SK-N-MC (cell line): Measurements from ENCODE around the gene GTF2A2.

ENCODE experiments used
- DNase-seq: peaks from one replicate; pipeline ENCODE4 v3.0.0-alpha.2; 2011; ENCODE audit warnings: low read depth, low spot score
- H3K27ac ChIP-seq: fragments of 200-600 bp; sonication (generic); 2 replicates; pipeline ENCODE4 v1.5.1; 2016; ENCODE audit warnings: mixed run types
- H3K36me3 ChIP-seq: fragments of 200-600 bp; sonication (generic); 2 replicates; pipeline ENCODE4 v1.6.1; 2017; ENCODE audit warnings: antibody characterized with exemption, low read length, mixed read lengths; ENCODE audit not compliant: insufficient read depth
- H3K4me3 ChIP-seq: fragments of 200-600 bp; sonication (generic); 2 replicates; pipeline ENCODE4 v1.5.1; 2016
- H3K9ac ChIP-seq: fragments of 200-600 bp; sonication (generic); 2 replicates; pipeline ENCODE4 v1.8.0; 2017; ENCODE audit warnings: mixed run types, mixed read lengths; ENCODE audit not compliant: insufficient read length
- H3K9me3 ChIP-seq: fragments of 200-600 bp; sonication (generic); 2 replicates; pipeline ENCODE4 v1.6.1; 2017; ENCODE audit warnings: low read depth, mild to moderate bottlenecking, antibody characterized with exemption, low read length, moderate library complexity, mixed read lengths
- EZH2 ChIP-seq: fragments of 200-600 bp; sonication (generic); IDR thresholded peaks from one replicate; pipeline ENCODE4 v1.6.1; 2017; ENCODE audit warnings: antibody characterized with exemption
- FOXP2 ChIP-seq: optimal IDR thresholded peaks from 2 replicates; pipeline ENCODE3; 2011; ENCODE audit warnings: mild to moderate bottlenecking, moderate library complexity; ENCODE audit not compliant: insufficient read depth; ENCODE audit errors: extremely low read length, control extremely low read depth
- POLR2AphosphoS5 ChIP-seq: IDR thresholded peaks from 2 replicates; pipeline ENCODE4 v1.6.1; 2012; ENCODE audit warnings: mild to moderate bottlenecking, low read depth, low read length, borderline replicate concordance

GTF2A2 gene

GRCh38 chr15:59605994-59606393 lies 51.3 kb downstream of the GTF2A2 start:
- H3K4me3 ChIP-seq: no peak overlapping the region
- H3K27ac ChIP-seq: no peak overlapping the region
- H3K9ac ChIP-seq: no peak overlapping the region
- no peaks in the 10 kb centered on the region for H3K36me3 ChIP-seq
- no peak for TF ChIP-seq EZH2
- TF ChIP-seq FOXP2: no peak
- TF ChIP-seq POLR2AphosphoS5: no peak
- DNase-seq: no peak
- no peaks in the 10 kb centered on the region for H3K9me3 ChIP-seq

DNA sequence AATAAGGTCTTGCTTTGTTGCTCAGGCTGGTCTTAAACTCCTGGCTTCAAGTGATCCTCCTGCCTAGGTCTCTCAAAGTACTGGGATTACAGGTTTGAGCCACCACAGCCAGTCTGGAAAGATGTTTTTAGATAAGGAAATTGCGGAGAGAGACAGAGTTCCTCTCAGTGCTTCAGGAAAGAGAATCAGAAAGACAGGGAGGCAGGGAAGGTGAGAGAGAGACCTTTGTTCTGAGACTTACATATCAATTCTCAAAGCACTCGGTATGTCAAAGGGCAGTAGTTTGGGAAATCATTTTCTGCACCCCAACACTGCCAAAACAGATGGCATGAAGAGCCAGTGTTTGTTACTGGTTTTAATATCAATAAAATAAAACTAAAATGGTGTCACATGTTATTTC lies 58.9 kb downstream of the GTF2A2 start:
- Histone ChIP-seq H3K36me3 (no peaks in the 10 kb centered on the region), H3K9ac (no peak overlapping the region), H3K4me3 (no peak overlapping the region), H3K27ac (no peak overlapping the region), H3K9me3 (no peaks in the 10 kb centered on the region)
- TF ChIP-seq EZH2 (no peak), POLR2AphosphoS5 (no peak), FOXP2 (no peak)
- no peak for DNase-seq

DNA sequence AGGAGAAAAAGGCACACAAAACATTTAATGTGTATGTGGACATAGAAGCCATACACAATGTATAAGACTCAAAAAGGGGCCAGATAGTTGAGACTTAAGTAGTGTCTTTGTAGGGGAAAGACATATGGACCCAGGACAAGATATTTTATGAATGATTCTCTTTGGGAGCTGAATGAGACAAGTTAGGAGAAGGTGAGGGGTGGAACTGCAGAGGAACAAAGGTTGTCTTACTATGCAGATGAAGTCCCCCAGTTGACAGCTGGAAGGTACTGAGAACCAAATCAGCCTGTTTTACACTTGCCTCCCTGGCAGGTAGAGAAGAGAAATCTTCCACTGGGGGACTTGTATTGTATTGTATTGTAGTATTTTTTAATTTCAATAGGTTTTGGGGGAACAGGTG lies 60.7 kb downstream of the GTF2A2 start:
- Histone ChIP-seq H3K4me3 (no peak overlapping the region), H3K9me3 (no peaks in the 10 kb centered on the region), H3K9ac (no peak overlapping the region), H3K27ac (no peak overlapping the region), H3K36me3 (no peaks in the 10 kb centered on the region)
- no peak for DNase-seq
- no peak for TF ChIP-seq EZH2

DNA sequence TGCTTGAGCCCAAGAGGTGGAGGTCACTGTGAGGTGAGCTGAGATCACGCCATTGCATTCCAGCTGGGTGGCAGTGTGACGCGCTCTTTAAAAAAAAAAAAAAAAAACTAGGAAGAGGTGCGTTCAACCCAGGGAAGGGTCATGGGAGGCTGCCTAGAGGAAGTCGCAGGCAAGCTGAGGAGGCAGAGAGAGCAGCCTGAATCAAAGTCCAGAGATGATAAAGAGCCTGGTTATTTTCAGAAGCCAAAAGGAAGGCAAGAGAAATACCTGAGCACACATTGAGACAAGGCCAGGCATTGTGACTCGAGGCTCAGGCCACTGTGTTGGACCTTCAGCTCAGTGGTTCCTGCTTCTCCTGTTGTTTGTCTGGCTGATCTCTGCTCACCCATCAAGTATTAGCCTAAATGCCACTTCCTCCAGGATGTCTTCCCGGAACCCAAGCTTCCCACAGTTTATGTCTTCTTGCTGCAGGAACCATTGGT lies 61.8 kb downstream of the GTF2A2 start:
- Histone ChIP-seq H3K9ac (no peak overlapping the region), H3K36me3 (no peaks in the 10 kb centered on the region), H3K9me3 (no peaks in the 10 kb centered on the region), H3K27ac (no peak overlapping the region), H3K4me3 (no peak overlapping the region)
- no peak for DNase-seq
- TF ChIP-seq POLR2AphosphoS5: no peak
- no peak for TF ChIP-seq FOXP2
- no peak for TF ChIP-seq EZH2

DNA sequence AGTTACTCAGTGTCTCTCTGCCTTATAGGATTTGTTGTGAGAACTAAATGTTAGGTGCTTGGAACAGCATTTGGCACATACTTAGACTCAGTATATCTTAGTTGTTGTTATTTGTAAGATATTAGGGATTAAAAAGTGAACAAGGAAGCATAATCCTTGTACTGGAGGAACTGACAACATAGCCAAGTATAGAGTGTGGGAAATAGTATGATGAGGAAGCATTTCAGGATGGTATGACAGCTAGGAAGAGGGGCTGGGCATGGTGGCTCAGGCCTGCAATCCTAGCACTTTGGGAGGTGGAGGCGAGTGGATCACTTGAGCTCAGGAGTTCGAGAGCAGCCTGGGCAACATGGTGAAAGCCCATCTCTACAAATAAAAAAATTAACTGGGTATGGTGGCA lies 62.3 kb downstream of the GTF2A2 start:
- H3K9me3 ChIP-seq: no peaks in the 10 kb centered on the region
- H3K27ac ChIP-seq: no peak overlapping the region

GRCh38 chr15:59594493-59594942 lies 62.8 kb downstream of the GTF2A2 start:
- no peaks in the 10 kb centered on the region for H3K36me3 ChIP-seq
- no peak overlapping the region for H3K9ac ChIP-seq
- no peak overlapping the region for H3K4me3 ChIP-seq
- H3K27ac ChIP-seq: no peak overlapping the region
- no peaks in the 10 kb centered on the region for H3K9me3 ChIP-seq
- no peak for DNase-seq
- TF ChIP-seq FOXP2: no peak
- TF ChIP-seq POLR2AphosphoS5: no peak
- TF ChIP-seq EZH2: no peak

More for the DNA sequence above, 62.3 kb downstream of the GTF2A2 start:
- DNase-seq: no peak
- no peak overlapping the region for H3K4me3 ChIP-seq
- TF ChIP-seq POLR2AphosphoS5 (no peak), EZH2 (no peak)
- H3K36me3 ChIP-seq: no peaks in the 10 kb centered on the region
- no peak overlapping the region for H3K9ac ChIP-seq

- Histone ChIP-seq H3K9ac (no peak overlapping the region), H3K27ac (no peak overlapping the region), H3K4me3 (no peak overlapping the region), H3K36me3 (no peaks in the 10 kb centered on the region), H3K9me3 (no peaks in the 10 kb centered on the region)
- no peak for TF ChIP-seq POLR2AphosphoS5
- TF ChIP-seq EZH2: no peak
- no peak for TF ChIP-seq FOXP2
- DNase-seq: no peak
Observed at GRCh38 chr15:59591356-59591755, 66.0 kb downstream of the GTF2A2 start.

- Histone ChIP-seq H3K4me3 (no peak overlapping the region), H3K9ac (no peak overlapping the region), H3K36me3 (no peaks in the 10 kb centered on the region), H3K9me3 (no peaks in the 10 kb centered on the region), H3K27ac (no peak overlapping the region)
- TF ChIP-seq FOXP2: no peak
- TF ChIP-seq POLR2AphosphoS5: no peak
- no peak for TF ChIP-seq EZH2
- DNase-seq: no peak
Observed at GRCh38 chr15:59590027-59590426, 67.3 kb downstream of the GTF2A2 start.
